GM21367 (cell line): ENCODE results near the gene SLC24A4.

ENCODE experiments used
- ATAC-seq: cut with Tn5 transposase; IDR thresholded peaks from one replicate; pipeline ENCODE4 v1.9.1; 2021; ENCODE audit not compliant: unreplicated experiment

The SLC24A4 gene

DNA sequence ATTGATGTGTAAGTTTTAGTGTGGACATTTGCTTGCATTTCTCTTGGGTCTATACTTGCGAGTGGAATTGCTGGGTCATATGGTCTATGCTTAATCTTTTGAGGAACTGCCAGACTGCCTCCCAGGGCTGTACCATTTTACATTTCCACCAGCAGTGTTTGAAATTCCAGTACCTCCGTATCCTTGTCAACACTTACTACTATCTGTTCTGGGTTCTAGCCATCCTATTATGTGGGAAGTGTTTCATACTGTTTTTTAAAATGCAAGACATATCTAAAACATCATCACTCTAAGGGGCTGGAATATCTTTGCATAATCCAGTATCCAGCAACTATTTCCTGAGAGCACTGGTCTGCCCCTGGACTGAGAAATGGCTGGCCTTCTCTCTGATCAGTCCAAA, 110.4 kb downstream of the SLC24A4 start:
- ATAC-seq, result no peak

DNA sequence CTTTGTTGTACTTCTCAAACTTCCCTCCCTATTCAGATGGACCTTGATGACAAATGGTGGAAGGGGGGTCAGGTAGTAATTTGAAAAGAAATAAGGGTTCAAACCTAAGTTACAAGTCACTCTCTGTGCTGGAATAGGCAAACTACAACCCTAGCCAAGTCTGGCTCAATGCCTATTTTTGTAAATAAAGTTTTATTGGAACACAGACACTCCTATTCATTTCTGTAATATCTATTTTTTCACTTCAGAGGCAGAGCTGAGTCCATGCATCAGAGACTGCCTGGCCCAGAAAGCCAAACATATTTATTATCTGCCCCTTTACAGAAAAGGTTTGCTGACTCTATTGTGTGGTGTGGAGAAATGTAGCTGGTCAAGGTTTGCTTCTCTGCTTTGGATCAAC, 112.2 kb downstream of the SLC24A4 start:
- ATAC-seq, result no peak

DNA sequence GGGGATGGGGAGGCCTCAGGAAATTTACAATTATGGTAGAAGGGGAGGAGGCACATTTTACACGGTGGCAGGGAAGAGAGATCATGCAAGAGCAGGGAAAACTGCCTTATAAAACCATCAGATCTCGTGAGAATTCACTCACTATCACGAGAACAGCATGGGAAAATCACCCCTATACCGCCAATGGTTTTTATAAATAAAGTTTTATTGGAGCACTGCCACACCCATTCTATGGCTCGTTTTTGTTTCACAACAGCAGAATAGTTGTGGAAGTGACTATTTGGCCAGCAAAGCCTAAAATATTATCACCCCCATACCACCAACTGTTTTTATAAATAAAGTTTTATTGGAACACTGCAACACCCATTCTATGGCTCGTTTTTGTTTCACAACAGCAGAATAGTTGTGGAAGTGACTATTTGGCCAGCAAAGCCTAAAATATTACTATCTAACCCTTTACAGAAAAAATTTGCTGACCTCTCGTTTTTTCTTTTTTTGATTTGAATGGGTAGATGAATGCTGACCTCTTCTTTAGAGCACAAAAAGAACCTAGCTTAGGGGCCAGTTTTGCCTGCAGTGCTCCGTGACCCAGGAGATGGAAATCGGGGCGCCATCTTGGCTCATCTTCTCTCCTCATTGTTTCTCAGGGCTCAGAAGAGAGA, 113.3 kb downstream of the SLC24A4 start:
- no peak for ATAC-seq

DNA sequence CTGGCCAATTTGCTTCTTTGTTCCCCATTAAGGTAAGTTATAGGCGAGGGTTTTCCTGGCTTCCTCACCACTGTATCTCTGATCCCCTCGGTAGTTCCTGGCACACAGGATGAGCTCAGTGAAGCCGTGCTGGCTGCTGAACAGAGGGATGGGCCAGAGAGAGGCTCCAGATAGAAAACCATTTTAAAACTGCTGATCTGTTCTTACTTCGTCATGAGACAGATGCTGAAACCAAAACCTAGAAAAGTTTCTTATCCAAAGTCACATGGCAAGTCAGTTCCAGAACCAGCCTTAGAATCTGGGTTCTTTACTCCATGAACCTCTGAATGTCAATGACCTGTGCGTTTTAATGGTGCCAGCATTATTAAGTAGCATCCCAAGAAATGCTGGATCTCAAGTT, 114.3 kb downstream of the SLC24A4 start:
- no peak for ATAC-seq

DNA sequence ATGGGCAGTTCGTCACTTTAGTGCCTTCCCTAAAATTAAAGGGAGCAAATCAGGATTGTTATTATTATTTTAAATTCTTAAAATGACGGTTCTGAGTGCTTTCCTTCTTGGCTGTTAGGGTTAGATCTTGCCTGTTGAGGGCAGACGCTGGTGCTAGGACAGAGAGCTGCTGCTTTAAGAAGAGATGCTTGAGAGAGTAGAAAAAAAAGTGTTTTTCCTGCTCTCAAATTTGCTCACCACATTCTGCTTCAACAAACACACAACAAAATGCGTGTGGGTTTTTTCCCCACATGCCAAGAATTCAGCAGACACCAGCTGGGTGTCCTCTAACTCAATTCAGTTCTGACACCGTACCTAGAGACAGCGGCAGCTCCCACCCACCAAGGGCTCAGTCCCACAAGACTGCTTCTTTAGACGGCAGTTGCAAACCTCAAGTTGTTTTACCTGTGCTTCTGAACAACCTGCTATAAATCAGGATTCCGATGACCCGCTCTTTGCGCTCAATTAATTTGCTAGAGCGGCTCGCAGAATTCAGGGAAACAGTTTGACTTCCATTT, 114.8 kb downstream of the SLC24A4 start:
- no peak for ATAC-seq

DNA sequence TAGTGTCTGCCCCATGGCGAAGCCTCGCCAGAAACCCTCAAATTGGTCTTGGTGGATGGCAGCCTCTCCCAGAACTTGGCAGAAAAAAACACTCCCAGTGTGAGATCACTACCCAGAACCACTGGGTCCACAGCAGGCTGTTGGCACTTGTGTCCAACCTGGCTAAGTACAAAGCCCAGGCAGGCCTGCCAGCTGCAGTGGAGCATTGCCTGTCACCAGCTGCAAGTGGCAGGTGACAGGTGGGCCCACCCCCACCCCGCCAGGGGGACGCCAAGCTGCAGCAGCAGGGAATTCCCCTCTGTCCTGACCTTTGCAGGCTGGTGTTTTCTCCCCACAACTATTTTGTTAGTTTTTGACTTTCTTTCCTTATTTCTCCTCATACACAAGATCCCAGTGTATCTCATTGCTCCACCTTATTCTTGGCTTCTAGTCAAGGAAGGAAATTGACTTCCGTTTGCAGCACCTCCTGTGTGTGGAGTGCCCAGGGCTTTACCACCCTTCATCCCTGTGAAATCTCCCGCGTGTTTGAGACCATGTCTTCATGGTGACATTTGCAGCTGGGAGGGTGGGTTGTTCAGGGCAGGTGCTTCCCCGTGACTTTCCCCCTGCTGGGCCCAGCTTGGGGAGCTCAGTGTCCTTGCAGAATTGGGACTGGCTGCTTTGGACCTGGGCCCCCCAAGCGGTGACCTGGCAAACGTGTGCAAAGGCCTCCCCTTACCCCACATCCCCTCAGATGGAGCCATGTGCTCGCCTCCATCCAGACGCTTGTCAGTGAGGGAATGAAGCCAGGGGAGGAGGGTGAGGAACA, 116.8 kb downstream of the SLC24A4 start:
- no peak for ATAC-seq

DNA sequence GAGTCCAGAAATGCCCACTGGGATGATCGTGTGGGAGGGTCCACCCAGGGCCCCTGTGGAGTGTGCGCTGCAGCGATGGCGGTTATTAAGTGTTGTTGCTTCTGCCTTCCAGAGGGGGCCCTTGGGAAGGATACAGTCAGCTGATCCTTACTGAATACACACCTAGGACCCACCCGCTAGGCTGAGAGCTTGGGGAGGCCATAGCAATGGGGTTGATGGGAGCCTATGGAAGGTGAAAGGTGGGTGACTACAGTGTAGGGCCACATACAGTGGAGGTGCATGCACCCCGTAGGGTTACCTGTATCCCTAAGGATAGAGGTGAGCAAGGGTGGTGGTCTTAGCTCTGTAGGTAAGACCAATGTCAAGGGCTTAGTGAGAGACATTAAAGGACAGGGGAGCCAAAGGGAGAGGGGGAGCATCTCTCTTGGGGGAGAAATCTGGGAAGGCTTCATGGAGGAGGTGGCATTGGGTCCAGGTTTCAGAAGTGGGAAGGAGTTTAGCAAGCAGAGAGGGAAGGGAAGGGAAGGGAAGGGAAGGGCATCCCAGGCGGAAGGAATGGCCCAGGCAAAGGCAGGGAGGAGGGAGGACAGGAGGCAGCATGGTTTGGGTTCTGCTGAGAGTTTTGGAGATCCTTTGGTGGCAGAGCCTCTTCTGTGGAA, 117.5 kb downstream of the SLC24A4 start:
- ATAC-seq, result no peak

DNA sequence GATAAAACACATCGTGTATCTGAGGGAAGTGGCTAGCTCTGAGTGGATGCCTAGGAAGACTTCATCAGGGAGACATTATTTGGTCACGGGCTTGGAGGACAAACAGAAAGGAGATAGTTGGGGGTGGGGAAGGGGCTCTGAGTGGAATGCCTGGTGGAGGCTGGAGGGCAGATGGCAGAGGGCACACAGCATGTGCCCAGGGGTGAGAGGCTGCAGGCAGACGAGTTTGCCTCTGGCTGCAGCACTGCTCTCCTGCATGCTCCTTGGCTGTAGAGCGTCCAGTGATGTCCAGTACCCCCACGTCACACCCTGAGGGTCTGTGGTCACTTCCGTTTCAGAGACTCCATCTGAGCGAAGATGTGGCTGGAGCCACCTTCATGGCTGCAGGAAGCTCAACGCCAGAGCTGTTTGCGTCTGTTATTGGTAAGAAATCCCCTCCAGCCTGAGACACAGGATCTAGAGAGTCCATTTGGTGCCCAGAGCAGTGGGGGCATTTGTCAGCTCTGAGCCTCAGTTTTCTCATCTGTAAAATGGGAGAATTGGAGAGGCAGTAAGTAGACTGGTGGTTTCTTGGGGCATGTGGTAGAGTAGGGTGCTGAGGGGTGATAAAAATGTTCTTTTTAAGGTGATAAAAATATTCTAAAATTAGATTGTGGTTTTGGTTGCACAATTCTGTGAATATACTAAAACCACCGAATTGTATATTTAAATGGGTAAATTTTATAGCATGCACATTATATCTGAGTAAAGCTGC, 119.0 kb downstream of the SLC24A4 start:
- ATAC-seq, result no peak

DNA sequence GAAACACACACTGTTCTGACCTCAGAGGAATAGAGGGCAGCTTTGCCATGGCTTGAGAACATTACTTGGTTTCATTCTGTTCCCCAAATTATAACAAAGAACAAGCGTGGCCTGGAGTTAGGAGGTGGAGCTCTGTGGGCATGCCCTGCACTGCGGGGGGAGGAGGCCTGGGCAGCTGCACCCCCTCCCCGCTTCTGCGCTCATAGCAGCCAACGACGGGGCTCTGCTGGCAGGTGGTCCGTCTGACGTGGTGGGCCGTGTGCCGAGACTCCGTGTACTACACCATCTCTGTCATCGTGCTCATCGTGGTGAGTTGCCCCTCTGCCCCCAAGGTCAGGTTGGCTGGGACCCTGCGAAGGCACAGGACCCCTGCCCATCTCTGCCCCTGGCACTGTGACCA, 120.2 kb downstream of the SLC24A4 start:
- ATAC-seq, result no peak

DNA sequence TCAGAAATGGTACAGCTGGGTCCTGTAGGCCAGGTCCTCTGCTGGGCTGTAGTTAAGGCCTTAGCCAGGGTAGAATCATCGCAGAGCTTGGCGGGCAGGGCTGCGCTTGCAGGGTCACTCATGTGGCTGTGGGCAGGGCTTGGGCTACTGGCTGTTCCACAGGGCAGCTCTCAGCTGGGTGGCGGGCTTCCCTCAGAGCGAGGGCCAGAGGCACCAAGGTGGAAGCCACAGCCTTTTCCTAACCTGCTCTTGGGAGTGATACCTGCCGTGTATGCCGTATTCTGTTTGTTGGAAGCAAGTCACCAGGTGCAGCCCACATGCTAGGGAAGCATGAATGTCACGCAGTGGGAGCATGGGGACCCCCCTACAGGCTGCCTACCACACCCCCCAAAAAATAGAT, 120.8 kb downstream of the SLC24A4 start:
- no peak for ATAC-seq

DNA sequence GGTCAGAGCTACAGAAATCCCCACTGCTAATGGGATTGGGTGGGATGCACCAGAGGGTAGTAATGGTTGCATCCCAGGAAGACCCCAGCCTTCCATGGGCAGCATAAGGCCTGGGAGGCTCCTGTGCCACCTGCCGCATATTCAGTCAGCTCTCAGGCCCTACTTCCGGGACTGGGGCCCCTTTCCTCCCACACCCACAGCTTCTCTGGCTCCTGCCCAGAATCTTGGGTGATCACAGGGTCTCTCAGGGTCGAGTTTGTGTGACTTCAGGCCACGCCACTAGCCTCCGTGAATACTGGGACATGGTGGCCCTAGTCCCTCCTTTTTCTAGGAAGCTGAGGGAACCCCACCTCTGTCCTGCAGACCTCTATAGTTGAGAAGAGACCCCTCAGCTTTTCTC, 123.8 kb downstream of the SLC24A4 start:
- no peak for ATAC-seq

DNA sequence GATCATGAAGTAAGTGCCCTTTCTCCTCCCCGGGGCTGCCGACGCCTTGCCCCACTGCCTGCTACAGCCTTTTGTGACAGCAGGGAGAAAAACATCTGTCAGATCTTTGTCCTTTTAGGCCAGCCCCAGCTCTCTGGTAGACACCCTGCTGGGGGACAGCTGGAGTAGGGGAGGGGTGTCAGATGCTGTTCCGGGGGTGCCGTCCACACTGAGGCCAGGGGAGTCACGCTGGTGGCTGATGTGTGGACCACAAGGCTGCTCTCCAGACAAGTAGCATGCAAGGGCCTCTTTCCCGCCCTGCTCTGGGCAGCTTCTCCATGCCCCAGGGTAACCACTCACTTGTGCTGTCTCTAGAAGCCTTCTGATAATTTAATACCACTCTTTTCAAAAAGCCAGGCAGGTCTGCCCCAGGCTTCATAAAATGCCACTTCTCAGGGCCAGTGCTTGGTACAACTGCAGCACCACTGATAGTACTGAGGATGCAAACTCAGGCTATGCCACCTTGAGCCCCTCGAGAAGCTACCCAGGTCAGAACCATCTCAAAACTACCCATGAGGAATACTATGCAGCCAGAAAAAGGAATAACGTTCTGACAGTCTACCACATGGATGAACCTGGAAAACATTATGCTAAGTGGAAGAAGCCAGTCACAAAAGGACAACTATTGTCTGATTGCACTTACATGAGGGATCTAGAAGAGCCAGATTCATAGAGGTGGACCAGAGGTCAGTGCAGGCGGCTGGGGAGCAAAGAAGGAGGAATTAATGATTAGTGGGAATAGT, 124.6 kb downstream of the SLC24A4 start:
- no peak for ATAC-seq

DNA sequence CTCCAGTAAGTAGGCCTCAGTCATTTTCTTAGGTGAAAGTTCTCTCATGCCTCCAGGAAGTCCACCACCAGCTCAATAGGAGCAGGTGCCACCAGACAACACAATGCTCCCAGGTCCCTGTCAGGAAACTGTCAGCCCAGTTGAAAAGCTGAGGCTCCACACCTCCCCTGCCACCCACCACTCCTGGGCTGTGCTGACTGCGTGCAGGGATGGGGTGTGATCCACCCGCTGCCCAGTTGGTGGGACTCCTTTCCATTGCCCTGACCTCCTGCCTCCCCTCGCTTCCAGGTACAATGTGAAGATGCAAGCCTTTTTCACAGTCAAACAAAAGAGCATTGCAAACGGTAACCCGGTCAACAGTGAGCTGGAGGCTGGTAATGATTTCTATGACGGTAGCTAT, 125.8 kb downstream of the SLC24A4 start:
- no peak for ATAC-seq

DNA sequence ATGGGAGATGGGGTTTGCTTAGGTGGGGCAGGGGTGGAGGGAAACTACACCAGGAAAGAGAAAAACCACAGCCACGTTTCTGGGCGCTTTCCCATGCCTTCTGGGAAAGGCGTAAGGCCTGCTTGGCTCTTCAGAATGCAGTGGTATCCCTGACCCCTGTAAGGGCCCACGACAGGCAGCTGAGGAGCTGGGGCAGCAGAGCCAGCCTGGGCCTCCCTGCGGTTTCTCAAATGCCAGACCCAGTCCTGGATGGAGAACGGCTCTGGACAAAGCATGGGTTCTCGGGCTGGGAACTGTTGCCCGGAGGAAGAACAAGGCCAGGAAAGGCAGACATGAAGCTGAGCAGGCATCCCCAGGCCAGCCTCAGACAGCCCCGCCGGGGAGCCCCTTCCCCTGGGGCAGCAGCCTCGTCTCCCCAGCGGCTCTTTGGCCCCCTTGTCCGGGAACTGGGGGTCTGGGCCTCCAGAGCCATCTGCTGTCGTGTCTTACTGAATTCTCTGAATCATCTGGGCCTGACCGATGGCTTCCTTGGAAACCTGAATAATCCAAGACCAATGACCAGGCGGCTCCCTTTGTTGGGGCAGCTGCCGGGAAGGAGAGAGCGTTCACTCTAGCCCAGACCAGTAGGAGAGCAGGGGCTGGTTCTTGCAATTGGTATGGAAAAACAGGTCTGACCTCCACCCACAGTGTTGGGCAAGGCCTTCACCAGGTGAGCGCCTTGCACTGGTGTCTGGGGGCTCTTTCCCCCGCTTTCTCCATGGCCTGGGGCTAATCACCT, 126.6 kb downstream of the SLC24A4 start:
- no peak for ATAC-seq

DNA sequence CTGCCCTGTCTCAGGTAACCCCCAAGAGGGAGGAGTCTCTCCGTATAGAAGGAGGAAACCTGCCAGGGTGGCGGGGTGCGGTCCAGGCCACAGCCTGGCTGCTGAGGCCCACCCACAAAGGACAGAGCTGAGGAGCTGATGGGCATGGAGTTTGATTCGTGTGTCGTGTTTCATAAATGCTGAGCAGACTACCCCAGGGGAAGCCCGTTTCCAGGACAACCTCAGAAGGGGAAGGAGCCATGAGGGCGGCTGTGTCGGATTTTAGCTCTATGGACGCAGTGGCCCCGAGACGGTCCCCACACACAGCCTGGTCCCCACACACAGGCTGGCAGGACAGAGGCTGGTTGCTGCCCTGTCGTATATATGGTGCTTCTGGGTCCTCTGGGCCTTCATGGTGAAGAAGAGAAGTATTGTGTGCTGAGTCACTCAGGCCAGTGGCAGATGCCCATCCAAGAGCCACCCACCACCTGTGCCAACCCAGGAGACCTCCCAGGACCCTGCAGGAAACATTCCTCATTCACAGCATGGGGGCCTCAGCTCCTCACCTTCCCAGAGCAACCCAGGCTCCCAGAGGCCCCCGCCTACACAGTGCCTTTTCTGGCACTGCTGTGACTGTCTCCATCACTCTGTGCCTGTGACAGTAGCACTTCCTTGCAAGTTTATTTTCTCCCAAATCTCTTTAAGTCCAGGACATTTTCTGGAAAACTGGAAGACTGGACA, 127.5 kb downstream of the SLC24A4 start:
- no peak for ATAC-seq

DNA sequence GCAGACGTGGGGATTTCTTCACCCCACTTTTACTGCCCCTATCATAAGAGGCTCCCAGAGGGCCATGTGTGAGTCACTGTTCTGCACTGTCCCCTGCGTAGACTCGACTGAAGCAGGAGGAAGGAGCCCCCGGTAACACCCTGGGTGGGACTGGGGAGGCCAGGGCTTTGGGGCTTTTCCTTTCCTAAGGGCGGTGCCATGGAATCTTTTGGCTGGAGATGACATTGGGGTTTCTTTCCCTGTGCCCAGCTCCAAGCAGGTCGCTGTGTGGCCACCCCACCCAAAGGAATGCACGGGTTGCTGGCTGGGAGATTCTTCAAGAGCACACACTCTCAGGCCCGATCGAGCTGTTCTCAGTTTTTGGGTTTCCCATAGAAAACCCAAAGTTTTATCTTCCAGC, 128.3 kb downstream of the SLC24A4 start:
- no peak for ATAC-seq

DNA sequence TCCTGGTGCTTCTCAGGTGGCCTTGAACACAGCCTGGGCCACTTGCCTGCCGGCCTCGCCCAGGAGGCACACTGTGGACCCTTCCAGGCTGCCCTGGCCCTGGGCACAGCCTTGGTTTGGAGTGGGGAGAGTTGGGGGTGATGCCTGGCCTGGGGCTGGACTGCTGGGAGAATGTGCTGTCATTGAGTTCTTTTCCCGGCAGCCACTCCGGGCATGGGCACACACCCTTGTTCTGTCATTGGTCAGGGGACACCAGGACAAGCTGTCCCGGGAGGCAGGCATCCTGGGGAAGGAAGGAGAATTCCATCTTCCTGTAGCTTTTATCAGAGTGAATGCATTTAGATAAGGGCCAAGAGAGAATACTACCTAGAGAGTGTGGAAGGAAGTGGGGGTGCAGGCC, 128.8 kb downstream of the SLC24A4 start:
- ATAC-seq, result no peak

DNA sequence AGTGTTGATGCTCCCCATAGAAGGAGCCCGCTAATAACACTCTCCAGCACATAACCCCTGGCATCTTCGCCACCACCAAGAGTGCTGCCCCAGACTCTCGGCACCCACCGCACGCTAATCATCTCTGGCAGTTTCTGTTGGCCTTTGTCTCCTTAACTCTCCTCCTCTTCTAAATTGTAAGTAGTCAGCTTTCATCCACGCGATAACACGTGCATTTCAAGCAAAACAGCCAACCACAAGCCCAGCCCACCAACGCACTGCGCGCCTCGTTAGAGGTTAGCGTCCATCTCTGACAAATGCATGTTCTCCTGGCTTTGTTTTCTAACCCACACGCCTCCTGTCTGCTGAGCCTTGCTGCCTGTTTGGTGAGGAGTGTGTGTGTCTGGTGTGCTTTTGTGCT, 129.5 kb downstream of the SLC24A4 start:
- no peak for ATAC-seq

DNA sequence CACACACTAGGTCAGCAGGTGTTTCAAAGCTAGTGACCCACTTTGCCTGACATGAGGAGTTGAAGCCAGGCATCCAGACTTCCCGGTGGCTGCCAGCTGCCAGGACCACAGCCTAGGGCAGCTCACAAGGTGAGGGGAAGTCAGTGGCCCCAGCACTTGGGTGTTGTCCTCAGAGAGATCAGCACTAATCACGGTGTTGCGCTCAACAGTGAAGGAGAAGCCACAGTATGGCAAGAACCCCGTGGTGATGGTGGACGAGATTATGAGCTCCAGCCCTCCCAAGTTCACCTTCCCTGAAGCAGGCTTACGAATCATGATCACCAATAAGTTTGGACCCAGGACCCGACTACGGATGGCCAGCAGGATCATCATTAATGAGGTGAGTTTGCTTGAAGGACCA, 130.7 kb downstream of the SLC24A4 start:
- no peak for ATAC-seq
